DND-41 (cell line): ENCODE data around the gene PXMP4.

Source experiments
- CTCF ChIP-seq: IDR thresholded peaks from 2 replicates; pipeline ENCODE4 v1.5.1; 2012; ENCODE audit warnings: borderline replicate concordance, low read length, moderate library complexity, mild to moderate bottlenecking; ENCODE audit not compliant: poor library complexity, severe bottlenecking; ENCODE audit errors: extremely low read depth
- EZH2 ChIP-seq: IDR thresholded peaks from 3 replicates; pipeline ENCODE4 v1.6.1; 2012; ENCODE audit warnings: borderline replicate concordance, low read depth, mild to moderate bottlenecking, moderate library complexity, low read length, inconsistent platforms; ENCODE audit not compliant: severe bottlenecking

- TF ChIP-seq CTCF = no peak
- TF ChIP-seq EZH2 = no peak
Observed at GRCh38 chr20:33702861-33703260, 17.2 kb downstream of the PXMP4 start.
